ENCODE measurements around the gene CASKIN2. TPM values are rescaled to one million over a fixed set of nuclear protein-coding genes. Genes with fewer than 3 reads are reported as not detected.

The CASKIN2 gene
- total RNA-seq, 1 experiment from 2014 or later = 37.0 TPM

DNA sequence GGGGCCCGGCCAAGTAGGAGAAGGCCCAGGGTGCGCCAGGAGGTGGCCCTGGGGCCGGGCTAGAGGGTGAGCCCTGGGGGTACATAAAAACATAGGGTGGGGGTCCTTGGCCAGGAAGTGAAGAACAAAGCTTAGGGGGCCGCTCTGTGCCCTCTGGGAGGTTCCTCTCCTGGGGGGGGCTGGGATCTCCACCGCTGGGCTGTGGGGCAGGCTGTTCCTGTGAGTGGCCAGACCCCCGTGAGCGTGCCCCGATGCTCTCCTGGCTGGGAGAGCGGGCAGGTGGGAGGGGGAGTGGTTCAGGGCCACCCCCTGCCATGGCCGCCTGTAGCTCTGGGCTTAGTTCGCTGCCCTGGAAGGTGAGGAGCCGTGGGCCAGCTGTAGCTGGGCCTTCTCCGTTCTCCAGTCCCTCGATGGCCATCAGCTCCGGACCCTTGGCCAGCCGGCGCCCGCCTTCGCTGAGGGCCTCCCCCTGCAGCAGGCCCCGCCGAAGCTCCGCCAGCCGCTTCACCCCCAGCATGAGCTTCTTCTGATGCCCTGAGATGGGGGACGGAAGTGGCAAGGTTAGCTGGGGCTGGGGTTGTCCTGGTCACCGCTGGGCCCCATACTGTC is 12.5 kb downstream of the CASKIN2 start:
- no peaks in the 10 kb centered on the region for H3K79me2 ChIP-seq (ENCODE audit: insufficient read depth, low read length)
- H3K27ac ChIP-seq (ENCODE audit: insufficient read length, low read depth, low read length) = no peak overlapping the region
- H3K9ac ChIP-seq (ENCODE audit: extremely low read depth, insufficient read length, low read length) = no peak overlapping the region
- no peaks in the 10 kb centered on the region for H3K4me1 Mint-ChIP-seq
- H3K4ac ChIP-seq (ENCODE audit: low read depth, low read length) = no peak overlapping the region
- H3K27ac Mint-ChIP-seq = 0 out of 7 replicates have a peak overlapping the region, but pooled peaks of 1 of the 3 experiments have one; percentile 40
- H2BK12ac ChIP-seq (ENCODE audit: insufficient read length, low read depth, low read length) = no peak overlapping the region
- H3K9me3 ChIP-seq (ENCODE audit: control insufficient read depth, low read depth, low read length) = no peaks in the 10 kb centered on the region
- no peak overlapping the region for H3K4me3 Mint-ChIP-seq
- H2AFZ ChIP-seq (ENCODE audit: low read length) = no peak overlapping the region
- H2AK5ac ChIP-seq (ENCODE audit: insufficient read length, low read length) = no peak overlapping the region
- no peak overlapping the region for H2BK5ac ChIP-seq (ENCODE audit: insufficient read length, low read length)
- H2BK120ac ChIP-seq (ENCODE audit: low read depth, low read length, poor library complexity, severe bottlenecking) = no peak overlapping the region
- no peak overlapping the region for H4K8ac ChIP-seq (replicated peaks; ENCODE audit: insufficient read length, low read depth, low read length)
- no peak overlapping the region for H3K14ac ChIP-seq (ENCODE audit: insufficient read depth, low read length)
- no CpG with 5 or more reads among the region's 25 CpGs for WGBS (ENCODE audit: extremely low coverage, insufficient read length, low lambda C conversion rate)
- no peak overlapping the region for H4K5ac ChIP-seq (ENCODE audit: insufficient read length, low read depth, low read length)
- H4K20me1 ChIP-seq (ENCODE audit: control insufficient read depth, insufficient read depth, insufficient read length) = no peaks in the 10 kb centered on the region
- H3K18ac ChIP-seq (ENCODE audit: insufficient read length, low read depth, low read length) = no peak overlapping the region
- no peak for DNase-seq
- H3K56ac ChIP-seq (ENCODE audit: insufficient read length, low read depth, low read length) = no peak overlapping the region
- TF ChIP-seq, protein P1, sequence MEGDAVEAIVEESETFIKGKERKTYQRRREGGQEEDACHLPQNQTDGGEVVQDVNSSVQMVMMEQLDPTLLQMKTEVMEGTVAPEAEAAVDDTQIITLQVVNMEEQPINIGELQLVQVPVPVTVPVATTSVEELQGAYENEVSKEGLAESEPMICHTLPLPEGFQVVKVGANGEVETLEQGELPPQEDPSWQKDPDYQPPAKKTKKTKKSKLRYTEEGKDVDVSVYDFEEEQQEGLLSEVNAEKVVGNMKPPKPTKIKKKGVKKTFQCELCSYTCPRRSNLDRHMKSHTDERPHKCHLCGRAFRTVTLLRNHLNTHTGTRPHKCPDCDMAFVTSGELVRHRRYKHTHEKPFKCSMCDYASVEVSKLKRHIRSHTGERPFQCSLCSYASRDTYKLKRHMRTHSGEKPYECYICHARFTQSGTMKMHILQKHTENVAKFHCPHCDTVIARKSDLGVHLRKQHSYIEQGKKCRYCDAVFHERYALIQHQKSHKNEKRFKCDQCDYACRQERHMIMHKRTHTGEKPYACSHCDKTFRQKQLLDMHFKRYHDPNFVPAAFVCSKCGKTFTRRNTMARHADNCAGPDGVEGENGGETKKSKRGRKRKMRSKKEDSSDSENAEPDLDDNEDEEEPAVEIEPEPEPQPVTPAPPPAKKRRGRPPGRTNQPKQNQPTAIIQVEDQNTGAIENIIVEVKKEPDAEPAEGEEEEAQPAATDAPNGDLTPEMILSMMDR (conservative IDR thresholded peaks at IDR 0.05) = no peak
- H2BK15ac ChIP-seq (ENCODE audit: low read depth, low read length) = no peak overlapping the region
- H3K4me1 ChIP-seq (ENCODE audit: insufficient read depth, low read length) = no peaks in the 10 kb centered on the region
- no peaks in the 10 kb centered on the region for H3K23me2 ChIP-seq (ENCODE audit: insufficient read length, low read depth, low read length, poor library complexity, severe bottlenecking)
- no peaks in the 10 kb centered on the region; the same call in 1 of the 2 replicates for H3K27me3 Mint-ChIP-seq (ENCODE audit: low read depth)
- no peak overlapping the region for H2BK20ac ChIP-seq (ENCODE audit: low read depth, low read length, poor library complexity, severe bottlenecking)
- no peaks in the 10 kb centered on the region for H3K27me3 ChIP-seq (ENCODE audit: insufficient read depth, low read length)
- H3T11ph ChIP-seq (ENCODE audit: low read length) = no peak overlapping the region
- no peak overlapping the region for H4K91ac ChIP-seq (ENCODE audit: insufficient read length, low read depth, low read length)
- H3K9me3 Mint-ChIP-seq = no peaks in the 10 kb centered on the region
- peaks cover 0 to 50% (median 27%) of the 10 kb centered on the region in 3 experiments; a peak in 5 of 7 replicates for H3K36me3 Mint-ChIP-seq (ENCODE audit: insufficient read depth in 1 of 3, low read depth in 3 of 3)
- H3K79me1 ChIP-seq (ENCODE audit: insufficient read depth, low read depth, low read length, poor library complexity, severe bottlenecking) = no peaks in the 10 kb centered on the region
- no peak overlapping the region for H3K4me2 ChIP-seq (ENCODE audit: insufficient read depth, insufficient read length, low read length)
- no peak overlapping the region for H3K23ac ChIP-seq (ENCODE audit: insufficient read length, low read depth, low read length)
